Choroid plexus epithelial cell (primary cell): ENCODE results near the gene TVP23C.
"Not testable (repeated sequence)": the region's sequence is repeated elsewhere in the genome, so short reads cannot be mapped to it uniquely, and the experiment has no call there.

Experiments used
- DNase-seq: peaks from one replicate; pipeline ENCODE4 v3.0.0-alpha.2; 2010; ENCODE audit warnings: low read depth
- H3K4me3 ChIP-seq: 2 replicates; pipeline ENCODE4 v1.5.1; 2011; ENCODE audit warnings: low read depth, mild to moderate bottlenecking, control low read depth, low read length, moderate library complexity
- TF ChIP-seq, protein P1 (sequence below): conservative IDR thresholded peaks from 2 replicates; pipeline ENCODE4 v1.5.1; 2011; ENCODE audit warnings: low read depth, mild to moderate bottlenecking, control low read depth, inconsistent platforms, low read length, moderate library complexity

The TVP23C gene

DNA sequence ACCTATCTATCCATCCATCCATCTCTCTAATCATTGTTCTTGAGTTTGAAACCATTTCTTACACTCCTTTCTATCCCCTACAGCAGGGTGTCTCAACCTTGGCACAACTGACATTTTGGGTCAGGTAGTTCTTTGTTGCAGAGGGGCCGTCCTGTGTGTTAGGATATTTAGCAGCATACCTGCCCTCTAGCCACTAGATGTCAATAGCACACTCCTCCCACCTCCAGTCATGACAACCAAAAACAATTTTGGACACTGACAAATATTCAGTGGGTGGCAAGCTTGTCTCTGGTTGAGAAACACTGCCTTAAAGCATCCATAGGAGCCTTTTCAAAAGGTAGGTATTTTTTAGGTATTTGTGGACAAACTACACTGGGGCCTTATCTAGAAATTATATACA lies 10.4 kb downstream of the TVP23C start:
- not testable (repeated sequence) for H3K4me3 ChIP-seq, DNase-seq
- TF ChIP-seq, protein P1, sequence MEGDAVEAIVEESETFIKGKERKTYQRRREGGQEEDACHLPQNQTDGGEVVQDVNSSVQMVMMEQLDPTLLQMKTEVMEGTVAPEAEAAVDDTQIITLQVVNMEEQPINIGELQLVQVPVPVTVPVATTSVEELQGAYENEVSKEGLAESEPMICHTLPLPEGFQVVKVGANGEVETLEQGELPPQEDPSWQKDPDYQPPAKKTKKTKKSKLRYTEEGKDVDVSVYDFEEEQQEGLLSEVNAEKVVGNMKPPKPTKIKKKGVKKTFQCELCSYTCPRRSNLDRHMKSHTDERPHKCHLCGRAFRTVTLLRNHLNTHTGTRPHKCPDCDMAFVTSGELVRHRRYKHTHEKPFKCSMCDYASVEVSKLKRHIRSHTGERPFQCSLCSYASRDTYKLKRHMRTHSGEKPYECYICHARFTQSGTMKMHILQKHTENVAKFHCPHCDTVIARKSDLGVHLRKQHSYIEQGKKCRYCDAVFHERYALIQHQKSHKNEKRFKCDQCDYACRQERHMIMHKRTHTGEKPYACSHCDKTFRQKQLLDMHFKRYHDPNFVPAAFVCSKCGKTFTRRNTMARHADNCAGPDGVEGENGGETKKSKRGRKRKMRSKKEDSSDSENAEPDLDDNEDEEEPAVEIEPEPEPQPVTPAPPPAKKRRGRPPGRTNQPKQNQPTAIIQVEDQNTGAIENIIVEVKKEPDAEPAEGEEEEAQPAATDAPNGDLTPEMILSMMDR, result peak; percentile 16

DNA sequence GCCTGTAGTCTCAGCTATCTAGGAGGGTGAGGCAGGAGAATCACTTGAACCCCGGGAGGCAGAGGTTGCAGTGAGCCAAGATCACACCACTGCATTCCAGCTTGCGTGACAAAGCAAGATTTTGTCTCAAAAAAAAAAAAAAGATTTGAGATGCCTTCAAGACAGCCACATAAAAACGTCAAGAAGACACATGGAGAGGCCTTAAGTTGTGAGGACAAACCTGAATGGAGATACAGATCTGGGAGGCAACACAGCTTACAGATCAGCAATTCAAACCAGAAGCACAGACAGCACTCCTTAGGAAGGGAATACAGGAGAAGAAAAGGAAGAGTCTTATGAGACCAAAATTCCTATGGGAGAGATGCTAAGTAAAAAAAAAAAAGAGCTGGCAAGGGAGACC lies 13.7 kb downstream of the TVP23C start:
- not testable (repeated sequence) for DNase-seq, H3K4me3 ChIP-seq

DNA sequence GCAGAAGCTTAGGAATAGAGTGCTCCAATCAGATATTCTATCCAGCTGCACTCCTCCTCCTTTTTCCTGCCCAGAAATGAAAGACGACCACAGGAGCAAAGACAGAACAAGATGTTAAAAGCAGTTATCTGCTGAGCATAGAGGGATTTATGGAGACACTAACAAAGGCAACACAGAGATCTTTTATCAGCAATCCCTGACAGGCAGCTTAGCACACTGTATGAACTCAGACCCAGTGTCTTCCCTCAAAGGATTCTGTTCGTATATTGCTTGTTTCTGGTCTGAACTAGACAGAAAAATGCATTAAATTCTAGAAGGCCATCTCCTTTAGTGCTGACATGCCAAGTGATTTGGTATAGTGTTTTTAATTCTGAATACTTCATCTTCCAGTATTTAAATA lies 16.7 kb downstream of the TVP23C start:
- not testable (repeated sequence) for H3K4me3 ChIP-seq, DNase-seq

DNA sequence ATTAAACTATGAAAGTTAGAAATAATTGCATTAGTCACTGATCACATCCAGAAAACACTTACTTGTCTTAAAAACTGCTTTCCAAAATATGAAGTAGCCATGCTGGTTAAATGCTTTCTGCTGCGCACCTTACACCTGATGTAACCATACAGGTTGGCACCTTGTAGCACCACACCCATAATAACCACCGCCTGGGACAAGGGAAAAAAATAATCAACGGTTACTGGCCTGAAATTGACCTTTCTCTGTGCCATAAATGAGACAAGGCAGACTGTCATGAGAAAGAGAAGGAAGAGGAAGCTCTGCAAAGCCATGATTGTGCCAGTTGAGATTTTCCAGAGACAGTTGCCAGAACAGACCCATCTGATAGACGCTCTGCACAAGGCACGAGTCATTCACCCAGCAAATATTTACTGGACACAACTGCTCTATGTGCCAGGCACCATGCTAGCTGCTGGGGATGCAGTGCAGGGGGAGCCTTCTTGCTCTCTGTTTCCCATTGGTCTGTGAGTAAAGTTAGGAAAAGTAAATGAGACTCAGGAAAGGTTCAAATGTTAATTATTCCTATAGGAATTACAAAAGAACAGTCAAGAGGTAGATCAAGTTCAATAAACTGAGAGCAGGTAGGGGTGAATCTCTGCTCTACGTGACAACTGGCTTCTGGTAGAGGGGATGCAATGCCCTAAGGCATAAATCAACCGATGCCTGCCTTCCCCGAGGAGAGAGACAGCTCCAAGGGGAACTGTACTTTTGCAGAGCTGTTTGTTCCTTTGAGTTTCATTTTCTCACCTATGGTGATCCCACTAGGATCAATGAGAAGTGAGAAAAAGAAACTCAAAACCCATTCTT lies 22.7 kb downstream of the TVP23C start:
- DNase-seq, H3K4me3 ChIP-seq: not testable (repeated sequence)

DNA sequence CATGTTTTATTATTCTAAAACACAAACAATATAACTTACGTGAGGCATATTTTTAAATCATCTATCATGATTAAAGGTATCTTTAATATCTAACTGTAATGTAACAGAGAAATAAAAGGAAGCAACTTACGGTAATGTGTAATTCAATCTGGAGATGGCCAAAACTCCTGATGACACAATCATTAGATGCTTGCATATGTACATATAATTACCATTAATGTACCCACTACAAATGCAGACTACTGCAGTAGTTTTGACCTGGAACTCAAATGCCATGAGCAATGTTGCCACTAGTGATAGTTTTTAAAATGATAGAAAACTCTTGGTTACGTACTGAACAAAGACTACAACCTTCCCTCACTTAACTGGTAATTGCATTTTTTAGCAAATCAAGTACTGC lies 30.2 kb downstream of the TVP23C start:
- not testable (repeated sequence) for DNase-seq, H3K4me3 ChIP-seq

DNA sequence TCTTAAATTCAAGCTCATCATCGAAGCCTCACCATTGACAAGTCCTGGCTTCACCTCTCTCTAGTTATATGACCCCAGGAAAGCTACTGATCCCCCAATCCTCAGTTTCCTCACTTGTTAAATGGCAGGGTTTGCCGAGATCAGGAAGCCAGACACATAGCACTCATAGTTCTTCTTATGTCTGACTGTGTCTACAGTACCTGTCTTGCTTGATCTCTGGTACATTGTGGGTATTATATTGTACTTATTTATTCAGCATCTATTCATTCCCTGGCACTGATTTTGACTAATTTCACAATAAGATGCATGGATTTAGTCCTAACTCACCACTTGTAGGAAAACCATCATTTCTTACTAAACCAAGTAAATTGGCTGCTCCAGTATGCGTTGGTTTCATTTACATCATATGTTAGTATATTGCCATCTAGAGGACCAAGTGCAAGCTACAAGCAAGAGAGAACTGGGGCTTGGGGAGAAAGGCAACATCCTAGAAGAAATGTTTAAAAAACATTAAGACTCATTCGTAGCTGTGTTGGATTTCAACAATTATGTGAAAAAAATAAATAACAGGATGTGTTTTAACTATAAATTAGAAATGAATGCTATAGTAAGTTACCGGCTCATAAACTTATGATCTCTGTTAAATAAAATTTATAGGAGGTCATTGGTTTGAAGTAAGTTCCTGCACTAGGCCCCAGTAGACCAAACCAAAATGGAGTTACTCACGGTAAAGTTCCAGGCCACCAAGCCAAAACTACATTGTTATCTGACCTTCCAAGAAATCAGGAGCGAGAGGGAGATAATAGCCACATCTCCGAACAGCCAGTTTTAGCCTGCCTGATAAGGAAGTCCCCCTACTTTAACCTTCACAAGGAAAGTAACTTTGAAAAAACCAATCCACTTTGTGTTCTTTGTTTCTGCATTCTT lies 36.7 kb downstream of the TVP23C start:
- DNase-seq, result peak; percentile 90
- TF ChIP-seq, protein P1, result peak; percentile 55
- H3K4me3 ChIP-seq, result not testable (repeated sequence)

DNA sequence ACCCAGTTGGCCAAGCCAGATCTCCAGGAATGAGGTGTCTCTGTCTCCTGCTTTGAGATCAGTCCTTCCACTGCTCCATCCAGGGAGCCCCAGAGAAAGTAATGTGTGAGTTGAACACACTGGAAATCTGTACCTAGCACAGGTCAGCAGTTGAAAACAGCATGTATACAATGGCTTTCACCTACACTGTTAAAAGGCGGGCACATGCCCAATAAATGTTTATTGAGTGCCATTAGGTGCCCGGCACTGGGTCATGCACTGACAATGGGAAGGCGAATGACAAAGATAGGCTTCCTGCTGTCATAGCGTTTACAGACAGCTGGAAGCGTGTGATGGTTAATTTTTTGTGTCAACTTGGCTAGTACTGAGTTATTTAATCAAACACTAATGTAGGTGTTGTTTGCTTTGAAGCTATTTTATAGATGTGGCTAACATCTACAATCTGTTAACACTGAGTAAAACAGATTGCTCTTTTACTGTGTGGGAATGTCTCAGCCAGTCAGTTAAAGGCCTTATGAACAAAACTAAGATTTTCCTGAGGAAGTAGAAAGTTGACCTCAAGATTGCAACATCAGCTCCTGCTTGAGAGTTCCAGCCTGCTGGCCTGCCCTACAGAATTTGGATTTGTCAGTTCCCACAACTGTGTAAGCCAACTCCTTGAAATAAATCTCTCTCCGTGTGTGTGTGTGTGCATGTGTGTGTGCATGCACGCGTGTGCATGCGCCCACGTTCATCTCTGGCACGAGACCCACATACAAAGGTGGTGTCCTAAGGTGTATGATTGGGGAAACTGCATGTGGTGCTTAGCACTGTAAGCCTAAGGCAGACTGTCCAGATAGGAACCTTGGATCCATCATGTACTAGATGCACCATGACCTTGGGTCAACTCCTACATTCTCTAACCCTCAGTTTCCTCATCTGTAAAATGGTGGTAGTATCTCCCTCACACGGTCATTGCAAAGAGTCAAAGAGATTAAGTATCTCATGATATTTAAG lies 38.0 kb downstream of the TVP23C start:
- DNase-seq, result peak; percentile 71

DNA sequence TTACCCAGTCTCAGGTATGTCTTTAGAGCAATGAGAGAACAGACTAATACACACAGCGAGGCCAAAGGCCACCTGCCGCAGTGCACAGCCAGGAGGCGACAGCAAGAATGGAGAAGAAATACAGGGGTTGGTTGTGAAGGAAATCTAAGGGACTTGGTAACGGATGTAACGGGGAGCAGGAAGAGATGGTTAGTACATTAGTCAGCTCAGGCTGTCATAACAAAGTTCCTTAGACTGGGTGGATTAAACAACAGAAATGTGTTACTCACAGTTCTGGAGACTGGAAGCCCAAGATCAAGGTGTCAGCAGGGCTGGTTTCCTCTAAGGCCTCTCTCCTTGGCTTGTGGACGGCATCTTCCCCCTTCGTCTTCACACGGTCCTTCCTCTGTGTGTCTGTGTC lies 47.1 kb downstream of the TVP23C start:
- TF ChIP-seq, protein P1, result no peak
- peak; percentile 82 for DNase-seq
- H3K4me3 ChIP-seq, result no peak overlapping the region

More for the DNA sequence above, 38.0 kb downstream of the TVP23C start:
- not testable (repeated sequence) for H3K4me3 ChIP-seq

DNA sequence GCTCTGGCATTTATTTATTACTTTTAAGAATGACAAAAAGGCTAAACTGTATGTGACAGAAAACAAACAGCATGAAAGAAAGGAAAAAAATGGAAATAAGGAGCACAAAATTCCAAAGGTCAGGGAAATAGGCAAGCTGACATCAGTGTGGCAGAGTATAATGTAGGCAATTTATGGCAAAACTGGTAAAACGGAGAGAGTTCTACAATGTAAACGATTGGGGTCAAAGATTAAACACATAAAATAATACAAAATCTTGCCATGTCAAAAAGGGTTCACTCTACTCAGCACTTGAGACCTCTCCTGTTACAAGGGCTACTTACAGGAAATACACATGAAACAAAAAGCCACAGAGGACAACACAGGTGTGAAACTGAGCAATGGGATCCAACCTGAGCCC lies 48.8 kb downstream of the TVP23C start:
- TF ChIP-seq, protein P1, result no peak
- H3K4me3 ChIP-seq, result no peak overlapping the region
- DNase-seq, result no peak
